ENCODE results near the gene LMF1.

The LMF1 gene

DNA sequence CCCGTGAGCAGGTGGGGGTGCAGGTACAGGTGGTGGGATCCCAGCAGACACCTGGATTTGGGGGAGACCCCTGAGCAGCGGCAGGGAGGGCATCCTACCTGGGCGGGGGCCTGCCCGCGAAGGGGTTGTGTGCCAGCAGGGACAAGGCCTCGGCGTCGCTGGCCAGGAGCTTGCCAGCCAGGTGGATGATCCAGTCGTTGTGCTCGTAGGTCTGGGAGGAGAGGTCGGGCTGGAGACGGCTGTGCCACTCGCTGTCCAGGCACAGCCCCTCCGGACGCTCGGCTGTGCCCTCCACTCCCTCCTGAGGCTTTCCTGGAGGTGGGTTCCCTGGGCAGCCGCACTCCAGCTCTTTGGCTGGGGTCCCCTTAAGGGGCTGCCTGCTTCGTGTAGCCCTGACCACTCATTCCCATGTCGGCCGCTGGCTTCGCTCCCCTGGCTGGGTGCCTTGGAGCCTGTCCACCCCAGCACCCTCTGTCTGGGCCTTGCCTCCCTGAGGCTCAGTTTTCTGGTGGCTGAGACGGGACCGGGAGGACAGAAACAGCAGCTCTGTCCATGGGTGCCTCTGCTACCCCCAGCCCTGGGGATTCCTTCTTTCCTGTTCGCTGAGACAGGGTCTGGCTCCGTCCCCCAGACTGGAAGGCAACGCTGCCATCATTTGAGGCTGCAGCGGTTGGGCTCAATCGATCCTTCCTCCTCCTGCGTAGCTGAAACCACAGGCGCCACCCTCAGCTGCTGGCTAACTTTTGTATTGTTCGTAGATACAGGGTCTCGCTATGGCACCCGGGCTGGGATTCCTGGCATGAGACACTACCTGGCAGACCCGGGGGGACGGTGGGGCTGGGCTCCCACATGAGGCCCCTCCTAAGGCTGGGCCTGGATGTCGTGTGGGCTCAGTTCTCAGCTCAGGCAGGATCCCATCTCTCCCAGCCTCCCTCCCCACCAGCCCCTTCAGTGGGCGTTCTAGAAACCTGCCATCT, 101.7 kb downstream of the LMF1 start:
- DNase-seq (ENCODE audit: extremely low read depth, low read depth) = no peak
- TF ChIP-seq, protein P1, sequence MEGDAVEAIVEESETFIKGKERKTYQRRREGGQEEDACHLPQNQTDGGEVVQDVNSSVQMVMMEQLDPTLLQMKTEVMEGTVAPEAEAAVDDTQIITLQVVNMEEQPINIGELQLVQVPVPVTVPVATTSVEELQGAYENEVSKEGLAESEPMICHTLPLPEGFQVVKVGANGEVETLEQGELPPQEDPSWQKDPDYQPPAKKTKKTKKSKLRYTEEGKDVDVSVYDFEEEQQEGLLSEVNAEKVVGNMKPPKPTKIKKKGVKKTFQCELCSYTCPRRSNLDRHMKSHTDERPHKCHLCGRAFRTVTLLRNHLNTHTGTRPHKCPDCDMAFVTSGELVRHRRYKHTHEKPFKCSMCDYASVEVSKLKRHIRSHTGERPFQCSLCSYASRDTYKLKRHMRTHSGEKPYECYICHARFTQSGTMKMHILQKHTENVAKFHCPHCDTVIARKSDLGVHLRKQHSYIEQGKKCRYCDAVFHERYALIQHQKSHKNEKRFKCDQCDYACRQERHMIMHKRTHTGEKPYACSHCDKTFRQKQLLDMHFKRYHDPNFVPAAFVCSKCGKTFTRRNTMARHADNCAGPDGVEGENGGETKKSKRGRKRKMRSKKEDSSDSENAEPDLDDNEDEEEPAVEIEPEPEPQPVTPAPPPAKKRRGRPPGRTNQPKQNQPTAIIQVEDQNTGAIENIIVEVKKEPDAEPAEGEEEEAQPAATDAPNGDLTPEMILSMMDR (IDR thresholded peaks at IDR 0.05; ENCODE audit: low read depth, low read length, missing control alignments) = no peak
- no peak overlapping the region for H3K4me3 ChIP-seq (replicated peaks; ENCODE audit: low read depth, low read length)

DNA sequence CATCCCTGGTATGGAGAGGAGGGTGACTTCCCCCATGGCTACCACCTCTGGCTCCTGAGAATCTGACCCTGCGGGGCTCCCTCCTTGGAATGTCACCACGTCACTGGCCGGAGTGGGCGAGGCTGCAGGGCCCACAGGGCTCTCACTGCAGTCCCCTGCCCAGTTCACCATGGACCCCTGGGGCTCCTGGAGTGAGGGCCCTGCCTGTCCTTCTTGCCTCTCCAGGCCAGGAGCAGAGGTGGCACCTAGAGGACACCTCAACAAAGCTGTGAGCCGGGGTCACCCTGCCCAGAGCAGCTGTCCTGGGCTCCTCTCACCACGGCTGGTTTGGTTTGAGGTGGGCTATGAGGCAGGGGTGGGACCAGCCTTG, 102.4 kb downstream of the LMF1 start:
- DNase-seq (ENCODE audit: extremely low read depth, low read depth) = no peak
- no peak overlapping the region for H3K4me3 ChIP-seq (replicated peaks; ENCODE audit: low read depth, low read length)
- TF ChIP-seq, protein P1 (IDR thresholded peaks at IDR 0.05; ENCODE audit: low read depth, low read length, missing control alignments) = no peak

DNA sequence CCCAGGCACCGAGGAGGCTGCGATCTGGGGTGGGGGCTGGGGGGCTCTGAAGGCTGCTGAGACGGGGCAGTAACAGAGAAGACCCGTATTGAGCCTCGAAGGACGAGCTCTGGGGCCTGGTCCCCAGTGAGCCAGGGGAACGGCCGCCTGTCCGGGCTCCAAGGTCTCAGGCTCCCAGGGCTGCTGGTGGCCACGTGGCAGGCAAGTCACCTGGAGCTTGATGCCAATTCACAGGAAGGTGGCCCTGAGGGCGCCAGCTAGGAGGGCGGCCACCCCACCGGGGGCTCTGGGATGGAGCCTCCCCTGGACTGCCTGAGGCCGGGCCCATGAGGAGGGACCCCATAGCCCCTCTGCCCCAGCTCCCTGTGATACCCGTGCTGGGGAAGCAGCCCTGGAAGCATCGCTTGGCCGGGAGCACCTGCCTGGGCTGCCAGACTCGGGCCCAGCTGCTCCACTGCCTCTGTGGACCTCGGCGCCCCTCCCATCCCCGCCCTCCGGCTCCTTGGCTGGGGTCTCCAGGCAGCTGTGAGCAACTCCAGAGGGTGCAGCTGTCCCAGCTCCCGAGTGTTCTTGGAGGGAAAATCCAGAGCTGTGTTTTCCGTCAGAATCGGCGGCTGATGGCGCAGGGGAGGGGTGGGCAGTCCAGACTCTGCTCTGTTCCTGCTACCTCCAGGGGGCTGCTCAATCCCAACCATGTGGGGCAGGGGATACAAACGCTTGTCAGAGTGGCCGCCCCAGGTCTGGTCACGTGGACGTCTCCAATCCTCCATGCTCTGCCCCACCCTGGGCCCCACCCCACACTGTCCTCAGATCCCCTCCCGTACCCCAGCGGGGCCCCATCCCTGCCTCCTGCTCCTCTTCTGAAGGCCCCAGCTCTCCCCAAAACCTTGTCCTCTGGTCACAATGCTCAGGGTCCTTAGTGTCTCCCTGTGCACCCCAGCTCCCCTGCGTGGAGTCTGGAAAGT, 103.1 kb downstream of the LMF1 start:
- DNase-seq (ENCODE audit: extremely low read depth, low read depth) = no peak
- H3K4me3 ChIP-seq (replicated peaks; ENCODE audit: low read depth, low read length) = no peak overlapping the region
- TF ChIP-seq, protein P1 (IDR thresholded peaks at IDR 0.05; ENCODE audit: low read depth, low read length, missing control alignments) = no peak

DNA sequence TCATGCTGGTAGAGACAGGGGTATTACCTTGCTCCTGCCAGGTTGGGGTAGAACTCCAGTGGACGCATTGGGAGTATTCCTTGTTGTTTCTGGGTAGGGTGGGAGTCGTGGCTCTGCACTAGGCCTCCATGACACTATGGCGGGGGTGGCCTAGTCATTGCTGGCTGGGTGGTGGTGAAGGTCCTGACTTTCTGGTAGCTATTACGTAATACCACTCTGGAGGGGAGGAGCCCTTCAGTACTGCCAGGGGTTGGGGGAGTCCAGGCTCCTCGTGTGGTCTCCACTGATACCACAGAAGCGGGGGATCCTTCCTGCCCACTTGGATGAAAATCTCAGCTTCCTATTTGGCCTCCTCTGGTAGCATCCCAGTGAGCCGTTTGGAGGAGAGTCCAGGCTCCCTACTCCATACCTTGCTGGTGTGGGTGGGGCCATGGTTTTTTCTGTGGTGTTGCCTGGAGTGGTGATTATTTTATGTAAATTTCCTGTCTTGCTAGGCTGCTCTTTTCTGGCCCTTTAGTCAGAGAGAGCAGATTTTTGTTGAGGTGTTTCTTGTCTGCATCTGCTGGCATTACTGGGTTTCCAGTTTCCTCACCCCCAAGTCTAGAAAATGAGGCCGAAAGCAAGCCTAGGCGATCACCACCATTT, 104.4 kb downstream of the LMF1 start:
- H3K4me3 ChIP-seq (replicated peaks; ENCODE audit: low read depth, low read length) = no peak overlapping the region
- DNase-seq (ENCODE audit: extremely low read depth, low read depth) = no peak
- TF ChIP-seq, protein P1 (IDR thresholded peaks at IDR 0.05; ENCODE audit: low read depth, low read length, missing control alignments) = no peak

DNA sequence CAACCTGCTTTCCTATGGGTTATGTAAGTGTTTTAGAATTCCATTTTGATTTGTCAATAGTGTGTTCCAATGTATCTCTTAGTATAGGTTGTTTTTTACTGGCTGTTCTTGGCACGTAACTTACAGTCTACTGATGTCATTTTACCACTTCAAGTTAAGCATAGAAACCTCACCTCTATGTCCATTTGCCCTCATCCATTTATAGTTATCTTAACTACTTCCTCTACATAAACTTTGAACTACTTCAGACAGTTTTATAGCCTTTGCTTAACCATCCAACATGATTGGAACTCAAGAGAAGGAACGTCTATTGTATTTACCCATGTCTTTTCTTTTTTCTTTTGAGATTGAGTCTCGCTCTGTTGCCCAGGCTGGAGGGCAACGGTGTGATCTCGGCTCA, 105.8 kb downstream of the LMF1 start:
- H3K4me3 ChIP-seq (replicated peaks; ENCODE audit: low read depth, low read length) = no peak overlapping the region
- TF ChIP-seq, protein P1 (IDR thresholded peaks at IDR 0.05; ENCODE audit: low read depth, low read length, missing control alignments) = no peak
- no peak for DNase-seq (ENCODE audit: extremely low read depth, low read depth)

DNA sequence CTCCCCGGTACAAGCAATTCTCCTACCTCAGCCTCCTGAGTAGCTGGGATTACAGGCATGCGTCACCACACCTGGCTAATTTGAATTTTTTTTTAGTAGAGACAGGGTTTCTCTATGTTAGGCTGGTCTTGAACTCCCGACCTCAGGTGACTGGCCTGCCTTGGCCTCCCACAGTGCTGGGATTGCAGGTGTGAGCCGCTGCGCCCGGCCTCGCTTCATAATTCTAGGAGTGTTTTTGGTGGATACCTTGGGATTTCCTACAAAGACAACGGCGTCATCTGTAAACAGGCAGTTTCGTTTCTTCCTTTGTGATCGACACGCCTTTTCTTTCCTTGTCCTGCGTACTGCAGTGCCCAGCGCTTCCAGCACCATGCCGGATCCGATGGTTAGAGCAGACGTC, 109.3 kb downstream of the LMF1 start:
- DNase-seq (ENCODE audit: extremely low read depth, low read depth) = no peak
- TF ChIP-seq, protein P1 (IDR thresholded peaks at IDR 0.05; ENCODE audit: low read depth, low read length, missing control alignments) = no peak
- H3K4me3 ChIP-seq (replicated peaks; ENCODE audit: low read depth, low read length) = no peak overlapping the region

All from HFF-Myc (cell line).